HK-2 (cell line): ENCODE results near the gene PSENEN.

ENCODE experiments used
- DNase-seq: peaks from one replicate; pipeline ENCODE4 v3.0.0-alpha.2; 2018; ENCODE audit not compliant: unreplicated experiment

Gene PSENEN

GRCh38 chr19:35733180-35734125 lies 12.0 kb upstream of the PSENEN start:
- no peak for DNase-seq

GRCh38 chr19:35734273-35734672 lies 11.2 kb upstream of the PSENEN start:
- no peak for DNase-seq

GRCh38 chr19:35734889-35735288 lies 10.6 kb upstream of the PSENEN start:
- DNase-seq: no peak

GRCh38 chr19:35736913-35737886 lies 8.3 kb upstream of the PSENEN start:
- DNase-seq: no peak

GRCh38 chr19:35738021-35738886 lies 7.2 kb upstream of the PSENEN start:
- no peak for DNase-seq

GRCh38 chr19:35738887-35739229 lies 6.6 kb upstream of the PSENEN start:
- no peak for DNase-seq

- DNase-seq: no peak
These were observed 6.0 kb upstream of the PSENEN start for GRCh38 chr19:35739275-35740107.

- DNase-seq: no peak
These were observed 5.4 kb upstream of the PSENEN start for GRCh38 chr19:35740108-35740422.

GRCh38 chr19:35740423-35741202 lies 4.8 kb upstream of the PSENEN start:
- peak; percentile 97 for DNase-seq

GRCh38 chr19:35741203-35741515 lies 4.3 kb upstream of the PSENEN start:
- DNase-seq: no peak

- no peak for DNase-seq
These were observed 3.2 kb upstream of the PSENEN start, which contains the start of gene IGFLR1 for GRCh38 chr19:35742121-35742724. IGFLR1 (minus strand) TSS chr19:35742452; CDS start chr19:35741180, 1,272 bp downstream.

- DNase-seq: no peak
These were observed 1.6 kb upstream of the PSENEN start for GRCh38 chr19:35743640-35744429.

- peak; percentile 93 for DNase-seq
These were observed 772 bp upstream of the PSENEN start for GRCh38 chr19:35744430-35745327.

GRCh38 chr19:35746087-35746462 lies 624 bp downstream of the PSENEN start:
- DNase-seq: no peak

GRCh38 chr19:35746531-35746930 lies 1.1 kb downstream of the PSENEN start:
- DNase-seq: no peak

- peak; percentile 99 for DNase-seq
These were observed 2.9 kb downstream of the PSENEN start, which contains the start of gene LIN37 for GRCh38 chr19:35748106-35749020. LIN37 (plus strand) TSS chr19:35748576; CDS start chr19:35748725, 149 bp downstream.

GRCh38 chr19:35750167-35750566 lies 4.7 kb downstream of the PSENEN start:
- no peak for DNase-seq
